ENCODE data around the gene TAS2R7. TPM values are rescaled to one million over a fixed set of nuclear protein-coding genes. Genes with fewer than 3 reads are reported as not detected.

The TAS2R7 gene
- total RNA-seq, 2 experiments from 2014 or later = not detected

DNA sequence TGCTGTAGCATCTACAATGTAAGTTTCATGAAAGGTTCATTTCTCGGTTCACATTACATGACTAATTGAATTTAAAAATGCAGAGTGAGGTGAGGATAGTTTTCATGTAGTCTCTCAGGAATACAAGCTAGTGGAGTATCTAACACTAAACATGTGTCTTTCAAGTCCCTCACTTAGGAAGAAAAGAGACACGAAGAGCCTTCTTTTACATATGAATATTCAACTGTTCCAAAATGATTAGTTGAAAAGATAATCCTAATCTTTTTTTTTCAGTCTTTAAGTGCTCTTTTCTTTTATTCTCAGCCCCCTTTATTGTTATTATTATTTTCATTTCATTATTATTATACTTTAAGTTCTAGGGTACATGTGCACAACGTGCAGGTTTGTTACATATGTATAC is 36.0 kb upstream of the TAS2R7 start:
- Mint-ChIP-seq H3K4me1 (ENCODE audit: low read depth) (no peaks in the 10 kb centered on the region), H3K27me3 (no peaks in the 10 kb centered on the region), H3K27ac (no peak overlapping the region), H3K36me3 (ENCODE audit: low read depth) (peaks cover 3% of the 10 kb centered on the region), H3K4me3 (no peak overlapping the region), H3K9me3 (no peaks in the 10 kb centered on the region)
- DNase-seq (no peak), ATAC-seq (no peak)
- TF ChIP-seq, protein P1, sequence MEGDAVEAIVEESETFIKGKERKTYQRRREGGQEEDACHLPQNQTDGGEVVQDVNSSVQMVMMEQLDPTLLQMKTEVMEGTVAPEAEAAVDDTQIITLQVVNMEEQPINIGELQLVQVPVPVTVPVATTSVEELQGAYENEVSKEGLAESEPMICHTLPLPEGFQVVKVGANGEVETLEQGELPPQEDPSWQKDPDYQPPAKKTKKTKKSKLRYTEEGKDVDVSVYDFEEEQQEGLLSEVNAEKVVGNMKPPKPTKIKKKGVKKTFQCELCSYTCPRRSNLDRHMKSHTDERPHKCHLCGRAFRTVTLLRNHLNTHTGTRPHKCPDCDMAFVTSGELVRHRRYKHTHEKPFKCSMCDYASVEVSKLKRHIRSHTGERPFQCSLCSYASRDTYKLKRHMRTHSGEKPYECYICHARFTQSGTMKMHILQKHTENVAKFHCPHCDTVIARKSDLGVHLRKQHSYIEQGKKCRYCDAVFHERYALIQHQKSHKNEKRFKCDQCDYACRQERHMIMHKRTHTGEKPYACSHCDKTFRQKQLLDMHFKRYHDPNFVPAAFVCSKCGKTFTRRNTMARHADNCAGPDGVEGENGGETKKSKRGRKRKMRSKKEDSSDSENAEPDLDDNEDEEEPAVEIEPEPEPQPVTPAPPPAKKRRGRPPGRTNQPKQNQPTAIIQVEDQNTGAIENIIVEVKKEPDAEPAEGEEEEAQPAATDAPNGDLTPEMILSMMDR (IDR thresholded peaks at IDR 0.05) = no peak
- ChIA-PET POLR2A (no interaction called here), CTCF (interaction anchor here (0.8 kb wide), 1 partner anchor 649 kb away, joined by 4 read pairs; no protein-coding TSS in a partner anchor)
- intact Hi-C loops (cut with micrococcal nuclease) = no loop called here

DNA sequence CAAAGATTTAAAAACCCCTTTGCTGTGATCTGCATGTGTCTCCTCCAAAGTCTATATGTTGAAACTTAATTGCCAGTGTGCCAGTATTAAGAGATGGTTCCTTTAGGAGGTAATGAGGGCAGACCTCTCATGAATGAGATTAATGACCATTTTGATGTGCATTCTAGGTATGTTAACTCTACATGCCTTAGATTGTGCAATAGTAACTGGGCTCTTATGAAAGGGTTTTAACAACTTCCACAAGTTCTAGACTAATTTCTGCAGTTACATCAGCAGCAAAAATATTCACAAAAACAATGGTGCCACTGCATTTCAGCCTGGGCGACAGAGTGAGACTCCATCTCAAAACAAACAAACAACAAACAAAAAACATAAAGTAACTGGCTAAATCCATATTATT is 27.6 kb upstream of the TAS2R7 start:
- ATAC-seq (no peak), DNase-seq (no peak)
- POLR2A ChIA-PET = no interaction called here

DNA sequence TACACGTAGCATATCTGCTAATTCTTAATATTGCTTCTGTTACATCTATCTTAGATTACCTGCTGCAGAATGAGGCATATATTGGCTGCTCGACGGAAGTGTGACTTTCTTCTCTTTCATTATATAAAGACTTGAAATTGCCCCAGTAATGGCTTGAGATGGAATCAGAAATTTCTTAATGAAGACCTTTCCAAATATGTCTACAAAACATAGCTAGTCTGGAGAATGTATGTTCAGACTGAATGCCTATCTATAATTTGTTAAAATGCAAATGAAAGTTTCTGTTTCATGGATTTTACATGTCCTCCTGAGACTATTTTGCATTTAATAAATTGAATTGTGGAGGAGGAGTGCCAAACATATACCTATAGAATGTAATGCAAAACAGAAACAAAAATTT is 23.8 kb upstream of the TAS2R7 start, which contains the start of gene TAS2R10:
Gene TAS2R10 (minus strand): TSS at position 101 of the 400 bp plus-strand sequence. CDS start 89 bp downstream, at position 12.
- ChIA-PET CTCF (interaction anchor here (1.0 to 1.5 kb wide), 2 partner anchors 9 to 373 kb away, joined by 3 read pairs; no protein-coding TSS in a partner anchor), POLR2A (no interaction called here)
- Mint-ChIP-seq H3K27ac (no peak within 1 kb of the TSS), H3K4me3 (no peak within 1 kb of the TSS), H3K4me1 (ENCODE audit: low read depth) (no peaks in the 10 kb centered on the region), H3K9me3 (no peaks in the 10 kb centered on the region), H3K36me3 (ENCODE audit: low read depth) (no peaks in the 10 kb centered on the region), H3K27me3 (no peaks in the 10 kb centered on the region)
- TF ChIP-seq, protein P1 (IDR thresholded peaks at IDR 0.05) = no peak
- intact Hi-C loops (cut with micrococcal nuclease) = no loop called here
- DNase-seq (no peak), ATAC-seq (no peak)

More for the DNA sequence above, 27.6 kb upstream of the TAS2R7 start:
- TF ChIP-seq, protein P1 (IDR thresholded peaks at IDR 0.05) = no peak
- intact Hi-C loops (cut with micrococcal nuclease) = no loop called here
- Mint-ChIP-seq H3K4me3 (no peak overlapping the region), H3K9me3 (no peaks in the 10 kb centered on the region), H3K27ac (no peak overlapping the region), H3K36me3 (ENCODE audit: low read depth) (no peaks in the 10 kb centered on the region), H3K27me3 (no peaks in the 10 kb centered on the region), H3K4me1 (ENCODE audit: low read depth) (no peaks in the 10 kb centered on the region)
- CTCF ChIA-PET = no interaction called here

GRCh38 chr12:10824957-10825356 is 22.5 kb upstream of the TAS2R7 start:
- no peaks in the 10 kb centered on the region for H3K4me1 Mint-ChIP-seq (ENCODE audit: low read depth)
- no peaks in the 10 kb centered on the region for H3K36me3 Mint-ChIP-seq (ENCODE audit: low read depth)
- intact Hi-C loops (cut with micrococcal nuclease) = no loop called here
- ChIA-PET CTCF (interaction anchor here (0.8 kb wide), 1 partner anchor 75 kb away, joined by 3 read pairs; no protein-coding TSS in a partner anchor), POLR2A (no interaction called here)
- no peak for ATAC-seq
- H3K4me3 Mint-ChIP-seq = no peak overlapping the region
- TF ChIP-seq, protein P1 (IDR thresholded peaks at IDR 0.05) = no peak
- no peaks in the 10 kb centered on the region for H3K9me3 Mint-ChIP-seq
- H3K27me3 Mint-ChIP-seq = no peaks in the 10 kb centered on the region
- DNase-seq = no peak
- no peak overlapping the region for H3K27ac Mint-ChIP-seq

- DNase-seq (no peak), ATAC-seq (no peak)
- TF ChIP-seq, protein P1 (IDR thresholded peaks at IDR 0.05) = no peak
- H3K27ac Mint-ChIP-seq = no peak overlapping the region
- ChIA-PET CTCF (interaction anchor here (2.6 kb wide), 1 partner anchor 388 kb away, joined by 7 read pairs; no protein-coding TSS in a partner anchor), POLR2A (no interaction called here)
- H3K4me1 Mint-ChIP-seq (ENCODE audit: low read depth) = no peaks in the 10 kb centered on the region
- intact Hi-C loops (cut with micrococcal nuclease) = no loop called here
- H3K36me3 Mint-ChIP-seq (ENCODE audit: low read depth) = no peaks in the 10 kb centered on the region
- peaks cover 23% of the 10 kb centered on the region for H3K27me3 Mint-ChIP-seq
- H3K9me3 Mint-ChIP-seq = no peaks in the 10 kb centered on the region
- no peak overlapping the region for H3K4me3 Mint-ChIP-seq
These were observed 9.6 kb upstream of the TAS2R7 start for GRCh38 chr12:10811883-10812536.

All from activated CD8-positive, alpha-beta T cell treated with anti-CD3 and anti-CD28 coated beads for 36 hours (primary cell).